GM12892 (cell line): ENCODE results near the gene YPEL3.

Experiments
- POLR2AphosphoS5 ChIP-seq: IDR thresholded peaks from 2 replicates; pipeline ENCODE4 v1.6.1; 2011; ENCODE audit warnings: low read depth, low read length, control low read depth
- TAF1 ChIP-seq: IDR thresholded peaks from 2 replicates; pipeline ENCODE4 v1.6.1; 2011; ENCODE audit warnings: low read depth, mild to moderate bottlenecking, control low read depth, low read length, borderline replicate concordance

DNA sequence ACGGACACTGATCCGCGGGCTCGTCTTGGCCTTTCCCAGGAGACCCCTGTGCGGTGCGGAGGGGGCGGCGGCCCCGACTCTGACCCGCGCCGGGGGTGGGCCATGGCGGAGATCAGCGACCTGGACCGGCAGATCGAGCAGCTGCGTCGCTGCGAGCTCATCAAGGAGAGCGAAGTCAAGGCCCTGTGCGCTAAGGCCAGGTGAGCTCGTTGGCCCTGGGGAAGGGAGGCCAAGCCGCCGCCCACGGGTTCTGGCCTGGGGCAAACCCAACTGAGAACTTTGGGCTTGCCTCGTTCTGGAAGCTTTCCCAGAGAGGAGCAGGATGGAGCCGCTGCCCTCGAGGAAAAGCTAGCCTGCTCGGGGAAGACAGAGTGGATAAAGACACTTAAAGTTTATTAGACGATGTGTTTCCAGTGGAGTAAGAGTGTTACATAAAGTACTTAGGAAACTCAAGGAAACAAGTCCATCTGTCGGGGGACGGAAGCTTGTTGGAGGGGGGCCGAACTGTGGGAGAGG, 19.7 kb downstream of the YPEL3 start:
- TF ChIP-seq TAF1 (no peak), POLR2AphosphoS5 (no peak)
